Mesothelial cell of epicardium (in vitro differentiated cells): Measurements from ENCODE around the gene PPP1R26. TPM values are rescaled to one million over a fixed set of nuclear protein-coding genes. Genes with fewer than 3 reads are reported as not detected.
"Not testable (repeated sequence)": the region's sequence is repeated elsewhere in the genome, so short reads cannot be mapped to it uniquely, and the experiment has no call there.

ENCODE experiments used
- DNase-seq, 2 experiments: peaks; one replicate each; pipeline ENCODE4 v3.0.0; 2021; ENCODE audit warnings: low spot score in 2 of 2; ENCODE audit not compliant: unreplicated experiment in 2 of 2
- H3K27ac Mint-ChIP-seq: 2 replicates; pipeline ENCODE4 v1.8.0; 2021; ENCODE audit warnings: mixed read lengths
- H3K27me3 Mint-ChIP-seq: 2 replicates; pipeline ENCODE4 v1.8.0; 2021; ENCODE audit warnings: low read depth, mixed read lengths
- H3K36me3 Mint-ChIP-seq: 2 replicates; pipeline ENCODE4 v1.8.0; 2021; ENCODE audit warnings: mixed read lengths
- H3K4me1 Mint-ChIP-seq: 2 replicates; pipeline ENCODE4 v1.8.0; 2021; ENCODE audit warnings: mixed read lengths
- H3K4me3 Mint-ChIP-seq: 2 replicates; pipeline ENCODE4 v1.8.0; 2021; ENCODE audit warnings: mild to moderate bottlenecking, moderate library complexity, mixed read lengths
- H3K9me3 Mint-ChIP-seq: 2 replicates; pipeline ENCODE4 v1.8.0; 2021; ENCODE audit warnings: mixed read lengths
- total RNA-seq: library from RNA; stranded (reverse); gene quantifications from 3 replicates; pipeline ENCODE4 v1.2.1, GENCODE V29; 2021
- TF ChIP-seq, protein P1 (sequence below): fragments of 200-600 bp; sonication (generic); IDR thresholded peaks from one replicate; pipeline ENCODE4 v1.5.0; 2021; ENCODE audit warnings: antibody characterized with exemption; ENCODE audit not compliant: unreplicated experiment

The PPP1R26 gene, protein sequence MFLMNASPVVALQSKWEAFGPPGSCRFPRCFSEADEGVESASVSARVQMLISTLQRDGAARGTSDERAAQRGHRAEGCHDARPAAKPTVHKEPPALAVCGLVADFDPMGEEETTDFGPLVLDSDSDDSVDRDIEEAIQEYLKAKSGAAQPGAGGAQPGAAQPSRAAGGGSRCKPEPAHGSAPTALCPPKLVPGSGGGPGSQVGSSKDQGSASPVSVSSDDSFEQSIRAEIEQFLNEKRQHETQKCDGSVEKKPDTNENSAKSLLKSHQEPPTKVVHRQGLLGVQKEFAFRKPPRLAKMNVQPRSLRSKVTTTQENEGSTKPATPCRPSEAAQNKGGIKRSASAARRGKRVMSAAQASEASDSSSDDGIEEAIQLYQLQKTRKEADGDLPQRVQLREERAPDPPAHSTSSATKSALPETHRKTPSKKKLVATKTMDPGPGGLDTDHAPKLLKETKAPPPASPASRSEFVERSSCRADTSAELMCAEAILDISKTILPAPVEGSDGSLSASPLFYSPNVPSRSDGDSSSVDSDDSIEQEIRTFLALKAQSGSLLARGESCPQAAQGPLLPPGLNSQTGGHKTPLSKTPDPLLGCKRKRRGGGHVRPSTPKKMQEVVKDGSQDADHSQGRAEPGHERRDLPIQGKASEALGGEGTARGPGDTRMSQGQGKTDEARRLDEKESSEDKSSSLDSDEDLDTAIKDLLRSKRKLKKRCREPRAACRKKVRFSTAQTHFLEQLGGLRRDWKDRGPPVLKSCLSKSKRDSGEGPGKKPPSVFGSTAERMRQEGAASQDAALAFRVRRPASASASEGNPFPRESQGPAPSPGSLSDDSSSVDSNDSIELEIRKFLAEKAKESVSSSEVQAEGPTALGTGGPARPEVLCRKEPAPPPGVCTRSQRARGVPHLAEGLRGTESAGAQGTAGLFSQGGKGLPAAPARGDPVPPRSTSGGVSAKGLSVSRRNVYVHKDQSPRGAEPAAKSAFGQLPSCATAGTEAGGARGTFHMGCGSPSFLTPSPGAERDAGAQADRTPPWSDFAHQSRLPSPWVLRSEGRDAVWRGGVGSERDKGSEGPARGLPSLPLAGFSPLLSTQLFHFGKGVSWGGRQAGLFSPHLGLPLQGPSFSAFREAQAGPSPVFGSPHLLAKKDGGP (N-terminal part only)
- total RNA-seq: 25.9 to 27.9 TPM (median 26.9 TPM) in 3 replicates

DNA sequence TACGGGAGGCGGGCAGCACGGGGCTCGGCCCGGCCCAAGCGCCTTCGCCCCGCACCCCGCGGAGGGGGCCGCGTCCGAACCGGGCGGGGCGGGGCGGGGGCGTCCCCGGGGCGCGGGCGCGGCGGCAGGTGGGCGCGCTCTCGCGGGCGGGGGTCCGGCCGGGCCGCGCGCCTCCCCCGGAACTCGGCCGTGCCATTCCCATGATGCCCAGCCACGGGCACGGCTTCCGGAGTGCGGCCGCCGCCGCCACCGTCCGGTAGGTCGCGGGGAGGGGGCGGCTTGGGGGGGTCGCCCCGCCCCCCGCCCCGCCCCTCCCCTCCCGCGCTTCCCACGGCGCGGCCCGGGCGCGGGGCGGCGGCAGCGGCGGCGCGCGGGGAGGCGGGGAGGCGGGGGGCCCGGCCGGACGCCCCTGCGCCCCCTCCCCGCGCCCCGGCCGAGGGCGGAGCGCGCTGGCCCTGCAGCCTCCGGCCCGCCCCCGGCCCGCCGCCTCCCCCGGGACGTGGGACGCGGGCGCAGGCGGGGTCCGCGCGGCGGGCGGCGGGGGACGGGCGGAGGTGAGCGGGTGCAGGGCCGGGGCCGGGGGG is at the start of gene PPP1R26:
Gene PPP1R26 (plus strand): TSS at position 314 of the 584 bp plus-strand sequence. CDS start 4,729 bp downstream, outside the sequence.
- peak within 1 kb of the TSS; percentile 88 for H3K27ac Mint-ChIP-seq
- peaks cover 4% of the 10 kb centered on the region for H3K36me3 Mint-ChIP-seq
- peaks cover 10% of the 10 kb centered on the region for H3K4me1 Mint-ChIP-seq
- TF ChIP-seq, protein P1, sequence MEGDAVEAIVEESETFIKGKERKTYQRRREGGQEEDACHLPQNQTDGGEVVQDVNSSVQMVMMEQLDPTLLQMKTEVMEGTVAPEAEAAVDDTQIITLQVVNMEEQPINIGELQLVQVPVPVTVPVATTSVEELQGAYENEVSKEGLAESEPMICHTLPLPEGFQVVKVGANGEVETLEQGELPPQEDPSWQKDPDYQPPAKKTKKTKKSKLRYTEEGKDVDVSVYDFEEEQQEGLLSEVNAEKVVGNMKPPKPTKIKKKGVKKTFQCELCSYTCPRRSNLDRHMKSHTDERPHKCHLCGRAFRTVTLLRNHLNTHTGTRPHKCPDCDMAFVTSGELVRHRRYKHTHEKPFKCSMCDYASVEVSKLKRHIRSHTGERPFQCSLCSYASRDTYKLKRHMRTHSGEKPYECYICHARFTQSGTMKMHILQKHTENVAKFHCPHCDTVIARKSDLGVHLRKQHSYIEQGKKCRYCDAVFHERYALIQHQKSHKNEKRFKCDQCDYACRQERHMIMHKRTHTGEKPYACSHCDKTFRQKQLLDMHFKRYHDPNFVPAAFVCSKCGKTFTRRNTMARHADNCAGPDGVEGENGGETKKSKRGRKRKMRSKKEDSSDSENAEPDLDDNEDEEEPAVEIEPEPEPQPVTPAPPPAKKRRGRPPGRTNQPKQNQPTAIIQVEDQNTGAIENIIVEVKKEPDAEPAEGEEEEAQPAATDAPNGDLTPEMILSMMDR: no peak
- H3K27me3 Mint-ChIP-seq: no peaks in the 10 kb centered on the region
- DNase-seq: no peak
- H3K4me3 Mint-ChIP-seq: peak within 1 kb of the TSS; percentile 93
- no peaks in the 10 kb centered on the region for H3K9me3 Mint-ChIP-seq

DNA sequence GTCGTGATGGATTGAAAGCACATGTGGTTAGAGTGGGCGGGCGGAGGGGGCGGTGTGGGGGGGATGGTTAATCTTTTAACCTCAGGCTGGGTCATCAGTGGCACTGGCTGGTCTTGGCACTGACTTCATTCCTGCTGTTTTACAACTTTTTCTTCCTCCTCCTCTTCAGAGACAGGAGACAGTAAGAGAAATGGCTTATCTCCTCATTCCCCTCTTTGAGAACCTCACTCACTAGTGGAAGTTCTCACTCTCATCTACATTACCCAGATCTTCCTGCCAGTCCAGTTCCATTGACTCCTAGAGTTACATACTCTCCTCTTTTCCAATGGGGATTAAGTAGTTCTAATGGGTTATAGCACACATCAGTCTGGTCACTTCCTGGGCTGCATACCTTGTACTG is 42.3 kb upstream of the PPP1R26 start:
- DNase-seq: no peak
- no peak overlapping the region for H3K4me3 Mint-ChIP-seq
- TF ChIP-seq, protein P1: no peak

DNA sequence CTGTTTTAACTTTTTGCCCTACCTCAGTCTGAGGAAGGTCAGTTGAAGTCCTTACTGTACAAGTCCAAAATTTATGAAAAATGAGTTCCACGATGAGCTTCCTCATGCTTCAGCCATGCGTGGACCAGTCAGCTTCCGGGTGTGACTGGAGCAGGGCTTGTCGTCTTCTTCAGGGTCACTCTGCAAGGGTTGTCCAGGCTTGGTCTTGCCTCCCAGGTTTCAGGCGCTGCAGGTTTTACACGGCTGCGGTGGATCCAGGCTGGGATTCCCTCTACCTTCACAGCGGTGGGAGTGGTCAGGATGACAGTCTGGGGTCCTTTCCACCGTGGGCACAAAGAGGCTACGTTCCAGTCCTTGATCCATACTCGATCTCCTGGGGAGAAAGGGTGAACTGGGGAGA is 41.9 kb upstream of the PPP1R26 start:
- peaks cover 39% of the 10 kb centered on the region for H3K4me1 Mint-ChIP-seq
- DNase-seq, H3K27me3 Mint-ChIP-seq, H3K27ac Mint-ChIP-seq, H3K4me3 Mint-ChIP-seq: not testable (repeated sequence)
- peaks cover 11% of the 10 kb centered on the region for H3K36me3 Mint-ChIP-seq
- H3K9me3 Mint-ChIP-seq: peaks cover 28% of the 10 kb centered on the region

More for the DNA sequence above, 42.3 kb upstream of the PPP1R26 start:
- H3K9me3 Mint-ChIP-seq: peaks cover 28% of the 10 kb centered on the region
- peaks cover 35% of the 10 kb centered on the region for H3K4me1 Mint-ChIP-seq
- H3K27me3 Mint-ChIP-seq: no peaks in the 10 kb centered on the region
- H3K36me3 Mint-ChIP-seq: peaks cover 11% of the 10 kb centered on the region
- no peak overlapping the region for H3K27ac Mint-ChIP-seq

DNA sequence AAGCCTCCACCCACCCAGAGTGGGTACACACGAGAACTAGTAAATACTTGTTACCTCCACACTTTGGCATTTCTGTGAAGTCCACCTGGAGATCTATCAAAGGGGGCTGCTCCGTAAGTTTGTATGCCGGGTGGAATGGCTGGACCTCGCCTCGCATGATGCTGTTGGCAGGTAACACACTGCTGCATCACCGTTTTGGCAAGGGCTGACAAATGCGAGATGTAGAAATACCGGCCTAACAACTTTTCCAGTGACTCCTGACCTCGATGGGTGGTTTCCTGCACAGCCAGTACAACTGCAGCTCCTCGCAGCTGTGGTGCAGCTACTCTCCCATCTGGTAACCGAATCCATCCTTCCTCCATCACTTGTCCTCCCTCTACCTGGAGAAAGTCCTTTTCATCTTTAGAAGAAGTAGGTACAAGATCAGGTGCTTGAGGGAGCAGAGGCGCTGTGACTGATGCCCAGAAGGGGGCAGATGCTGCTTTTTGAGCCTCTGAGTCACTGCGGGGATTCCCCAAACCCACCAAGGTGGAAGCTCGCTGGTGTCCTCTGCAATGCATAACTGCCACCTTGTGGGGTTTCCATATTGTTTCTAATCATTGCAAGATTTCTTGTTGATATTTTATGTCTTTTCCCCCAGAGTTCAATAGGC is 40.9 kb upstream of the PPP1R26 start:
- Mint-ChIP-seq H3K9me3 (peaks cover 23% of the 10 kb centered on the region), H3K4me1 (peaks cover 41% of the 10 kb centered on the region), H3K36me3 (peaks cover 11% of the 10 kb centered on the region)
- H3K27me3 Mint-ChIP-seq, H3K4me3 Mint-ChIP-seq, H3K27ac Mint-ChIP-seq: not testable (repeated sequence)
- peak in 1 of 2 experiments; percentile 46 for DNase-seq

DNA sequence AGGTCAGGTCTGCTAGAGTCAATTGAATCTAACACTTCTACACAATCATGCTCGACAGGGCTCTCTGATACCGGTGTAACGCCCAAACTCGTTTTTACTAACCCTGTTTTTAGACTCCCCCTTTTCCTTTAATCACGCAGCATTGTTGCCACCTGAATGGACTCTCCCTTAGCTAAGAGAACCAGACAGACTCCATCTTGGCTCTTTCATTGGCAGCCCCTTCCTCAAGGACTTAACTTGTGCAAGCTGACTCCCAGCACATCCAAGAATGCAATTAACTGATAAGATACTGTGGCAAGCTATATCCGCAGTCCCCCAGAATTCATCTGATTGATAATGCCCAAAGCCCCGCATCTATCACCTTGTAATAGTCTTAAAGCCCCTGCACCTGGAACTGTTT is 40.1 kb upstream of the PPP1R26 start:
- H3K36me3 Mint-ChIP-seq: peaks cover 11% of the 10 kb centered on the region
- H3K27ac Mint-ChIP-seq, DNase-seq, H3K4me3 Mint-ChIP-seq, H3K27me3 Mint-ChIP-seq: not testable (repeated sequence)
- H3K4me1 Mint-ChIP-seq: peaks cover 41% of the 10 kb centered on the region
- peaks cover 20% of the 10 kb centered on the region for H3K9me3 Mint-ChIP-seq

DNA sequence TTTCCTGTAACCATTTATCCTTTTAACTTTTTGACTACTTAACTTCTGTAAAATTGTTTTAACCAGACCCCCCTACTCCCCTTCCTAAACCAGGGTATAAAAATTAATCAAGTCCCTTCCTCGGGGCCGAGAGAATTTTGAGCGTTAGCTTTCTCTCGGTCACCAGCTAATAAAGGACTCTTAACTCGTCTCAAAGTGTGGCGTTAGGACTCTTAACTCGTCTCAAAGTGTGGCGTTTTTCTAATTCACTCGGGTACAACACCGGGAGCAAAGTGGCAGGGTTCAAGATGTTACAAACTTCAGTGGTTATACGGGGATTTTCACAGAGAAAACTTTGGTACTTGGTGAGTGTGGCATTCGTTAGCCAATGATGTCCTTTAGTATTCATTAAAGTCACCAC is 39.7 kb upstream of the PPP1R26 start:
- peaks cover 2% of the 10 kb centered on the region for H3K27me3 Mint-ChIP-seq
- H3K4me1 Mint-ChIP-seq: peaks cover 41% of the 10 kb centered on the region
- H3K4me3 Mint-ChIP-seq: no peak overlapping the region
- no peak for DNase-seq
- TF ChIP-seq, protein P1: no peak
- H3K9me3 Mint-ChIP-seq: peaks cover 20% of the 10 kb centered on the region
- peaks cover 11% of the 10 kb centered on the region for H3K36me3 Mint-ChIP-seq
- H3K27ac Mint-ChIP-seq: no peak overlapping the region
